ENCODE measurements around the gene DNAH3. TPM values are rescaled to one million over a fixed set of nuclear protein-coding genes. Genes with fewer than 3 reads are reported as not detected.
A peak's percentile ranks its signal among the peaks of the same experiment; 100 is the strongest.
"Not testable (repeated sequence)": the region's sequence is repeated elsewhere in the genome, so short reads cannot be mapped to it uniquely, and the experiment has no call there.

Gene DNAH3
- polyA plus RNA-seq, 2 of the 4 experiments (the other 2 are of a cell fraction), result 0.37 to 0.81 TPM

GRCh38 chr16:21157632-21158031, 7.0 kb upstream of the DNAH3 start (continued):
- TF ChIP-seq POLR2AphosphoS2 (conservative IDR thresholded peaks at IDR 0.05; ENCODE audit: low read length) (no peak), EHF (CRISPR knock-in tag; IDR thresholded peaks at IDR 0.05) (no peak), POLR2A (IDR thresholded peaks at IDR 0.05; ENCODE audit: low read length) (no peak)

GRCh38 chr16:21156767-21157467, 6.3 kb upstream of the DNAH3 start:
- FAIRE-seq (no peak), ATAC-seq (peak; percentile 61 to 65), DNase-seq (ENCODE audit: low read depth in 1 of 2, low spot score in 1 of 2) (peak; percentile 69 to 78)
- POLR2A ChIA-PET, result interaction anchor here (0.6 to 1.1 kb wide), 2 partner anchors 123 to 144 kb away, joined by 4 to 24 read pairs; no protein-coding TSS in a partner anchor
- no peak overlapping the region for H3K27ac ChIP-seq
- WGBS (ENCODE audit: missing lambda C conversion rate), result 47% methylated on average over 6 of the region's 6 CpGs
- CTCF ChIA-PET, result interaction anchor here (0.6 to 10.8 kb wide), 45 partner anchors 10 to 1201 kb away, joined by 3 to 141 read pairs (median 4); partner anchors contain the start of genes CRYM, DCUN1D3, ERI2 and LYRM1
- H3K4me2 ChIP-seq, result 0 out of 3 replicates have a peak overlapping the region, but pooled peaks have one; percentile 32
- peaks cover 16% of the 10 kb centered on the region; the same call in 2 of the 3 replicates for H3K4me1 ChIP-seq
- TF ChIP-seq PHF8 (IDR thresholded peaks at IDR 0.05; ENCODE audit: borderline replicate concordance, low read depth) (no peak), CTCF (IDR thresholded peaks at IDR 0.05) (peak; percentile 70), USF2 (IDR thresholded peaks at IDR 0.05) (no peak), RAD21 (conservative IDR thresholded peaks at IDR 0.05 in 1 of 2, IDR thresholded peaks at IDR 0.05 in 1 of 2) (peak; percentile 87 to 90), FOSL2 (IDR thresholded peaks at IDR 0.05) (no peak), FOSL2 (CRISPR knock-in tag; IDR thresholded peaks at IDR 0.05) (no peak), SMC3 (IDR thresholded peaks at IDR 0.05) (peak; percentile 75), ZSCAN20 (CRISPR knock-in tag; IDR thresholded peaks at IDR 0.05) (no peak), HOXA7 (CRISPR knock-in tag; IDR thresholded peaks at IDR 0.05) (no peak), FOSB (CRISPR knock-in tag; IDR thresholded peaks at IDR 0.05) (no peak), RCOR1 (IDR thresholded peaks at IDR 0.05; ENCODE audit: low read depth, low read length) (no peak), JUNB (IDR thresholded peaks at IDR 0.05) (no peak)
- no peaks in the 10 kb centered on the region for H3K9me3 ChIP-seq
- H3K4me3 ChIP-seq, result no peak overlapping the region

GRCh38 chr16:21156011-21156410, 5.4 kb upstream of the DNAH3 start:
- POLR2A ChIA-PET; H3K9me3 ChIP-seq; H3K4me2 ChIP-seq; ATAC-seq; DNase-seq (ENCODE audit: low read depth in 1 of 2, low spot score in 1 of 2); H3K27ac ChIP-seq; H3K4me3 ChIP-seq; FAIRE-seq: not testable (repeated sequence)
- CTCF ChIA-PET, result interaction anchor here (0.6 to 10.8 kb wide), 20 partner anchors 9 to 1202 kb away, joined by 3 to 141 read pairs (median 4); partner anchors contain the start of genes ERI2 and REXO5
- H3K4me1 ChIP-seq, result peaks cover 16% of the 10 kb centered on the region; the same call in 2 of the 3 replicates
- 10% methylated on average over 1 of the region's 1 CpG for WGBS (ENCODE audit: missing lambda C conversion rate)

- peaks cover 17% of the 10 kb centered on the region; the same call in 2 of the 3 replicates for H3K4me1 ChIP-seq
- not testable (repeated sequence) for H3K4me2 ChIP-seq; H3K27ac ChIP-seq; FAIRE-seq; ATAC-seq; H3K9me3 ChIP-seq; DNase-seq (ENCODE audit: low read depth in 1 of 2, low spot score in 1 of 2); H3K4me3 ChIP-seq
- POLR2A ChIA-PET, result interaction anchor here (0.5 kb wide), 1 partner anchor 64 kb away, joined by 9 read pairs; no protein-coding TSS in a partner anchor
- WGBS (ENCODE audit: missing lambda C conversion rate), result 94% methylated on average over 8 of the region's 11 CpGs
- CTCF ChIA-PET, result interaction anchor here (0.8 to 10.8 kb wide), 6 partner anchors 24 to 1168 kb away, joined by 3 to 141 read pairs (median 4); no protein-coding TSS in a partner anchor
These were observed 2.6 kb upstream of the DNAH3 start for GRCh38 chr16:21153124-21153729.

GRCh38 chr16:21152160-21153030, 1.7 kb upstream of the DNAH3 start:
- H3K27ac ChIP-seq; ATAC-seq; DNase-seq (ENCODE audit: low read depth in 1 of 2, low spot score in 1 of 2); FAIRE-seq; POLR2A ChIA-PET; H3K4me2 ChIP-seq; H3K4me3 ChIP-seq; H3K9me3 ChIP-seq: not testable (repeated sequence)
- H3K4me1 ChIP-seq, result peaks cover 10% of the 10 kb centered on the region; the same call in 1 of the 3 replicates
- CTCF ChIA-PET, result interaction anchor here (0.8 to 1.6 kb wide), 3 partner anchors 25 to 148 kb away, joined by 3 to 5 read pairs (median 5); no protein-coding TSS in a partner anchor
- WGBS (ENCODE audit: missing lambda C conversion rate), result 82% methylated on average over 16 of the region's 51 CpGs
